Measurements from ENCODE around the gene FTO. TPM values are rescaled to one million over a fixed set of nuclear protein-coding genes. Genes with fewer than 3 reads are reported as not detected.

FTO gene
- total RNA-seq, 1 experiment from 2014 or later = 57.4 TPM

GRCh38 chr16:53787423-53787822, 83.5 kb downstream of the FTO start:
- Mint-ChIP-seq H3K4me1 (no peaks in the 10 kb centered on the region), H3K27ac (no peak overlapping the region), H3K9me3 (no peaks in the 10 kb centered on the region), H3K36me3 (no peaks in the 10 kb centered on the region), H3K27me3 (ENCODE audit: low read depth) (no peaks in the 10 kb centered on the region), H3K4me3 (no peak overlapping the region)
- ATAC-seq (no peak), DNase-seq (ENCODE audit: low spot score) (no peak)
- TF ChIP-seq, protein P1, sequence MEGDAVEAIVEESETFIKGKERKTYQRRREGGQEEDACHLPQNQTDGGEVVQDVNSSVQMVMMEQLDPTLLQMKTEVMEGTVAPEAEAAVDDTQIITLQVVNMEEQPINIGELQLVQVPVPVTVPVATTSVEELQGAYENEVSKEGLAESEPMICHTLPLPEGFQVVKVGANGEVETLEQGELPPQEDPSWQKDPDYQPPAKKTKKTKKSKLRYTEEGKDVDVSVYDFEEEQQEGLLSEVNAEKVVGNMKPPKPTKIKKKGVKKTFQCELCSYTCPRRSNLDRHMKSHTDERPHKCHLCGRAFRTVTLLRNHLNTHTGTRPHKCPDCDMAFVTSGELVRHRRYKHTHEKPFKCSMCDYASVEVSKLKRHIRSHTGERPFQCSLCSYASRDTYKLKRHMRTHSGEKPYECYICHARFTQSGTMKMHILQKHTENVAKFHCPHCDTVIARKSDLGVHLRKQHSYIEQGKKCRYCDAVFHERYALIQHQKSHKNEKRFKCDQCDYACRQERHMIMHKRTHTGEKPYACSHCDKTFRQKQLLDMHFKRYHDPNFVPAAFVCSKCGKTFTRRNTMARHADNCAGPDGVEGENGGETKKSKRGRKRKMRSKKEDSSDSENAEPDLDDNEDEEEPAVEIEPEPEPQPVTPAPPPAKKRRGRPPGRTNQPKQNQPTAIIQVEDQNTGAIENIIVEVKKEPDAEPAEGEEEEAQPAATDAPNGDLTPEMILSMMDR (IDR thresholded peaks at IDR 0.05) = no peak
- ChIA-PET POLR2A (no interaction called here), CTCF (no interaction called here)

DNA sequence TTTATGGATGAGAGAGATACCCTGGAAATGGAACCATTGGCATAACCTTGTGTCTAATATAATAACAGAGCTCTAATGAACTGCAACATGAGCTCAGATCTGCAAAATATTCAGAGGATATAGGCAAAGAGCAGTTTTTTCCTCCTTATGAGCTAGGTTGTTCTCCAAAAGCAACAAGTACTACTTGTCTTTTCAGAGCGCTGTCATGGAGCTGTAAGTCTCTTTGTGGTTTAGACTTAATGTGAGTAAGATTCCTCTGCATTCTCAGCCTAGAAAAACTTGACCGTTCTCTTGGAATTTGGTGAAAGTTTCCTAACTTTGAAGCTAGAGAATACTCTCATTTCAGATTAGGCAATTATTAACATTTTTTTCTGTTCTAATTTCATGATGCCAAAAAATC, 85.2 kb downstream of the FTO start:
- Mint-ChIP-seq H3K4me1 (peaks cover 5% of the 10 kb centered on the region), H3K27me3 (ENCODE audit: low read depth) (no peaks in the 10 kb centered on the region), H3K4me3 (no peak overlapping the region), H3K9me3 (no peaks in the 10 kb centered on the region), H3K27ac (no peak overlapping the region), H3K36me3 (no peaks in the 10 kb centered on the region)
- no peak for TF ChIP-seq USF1 (CRISPR knock-in tag; IDR thresholded peaks at IDR 0.05)
- TF ChIP-seq, protein P2, sequence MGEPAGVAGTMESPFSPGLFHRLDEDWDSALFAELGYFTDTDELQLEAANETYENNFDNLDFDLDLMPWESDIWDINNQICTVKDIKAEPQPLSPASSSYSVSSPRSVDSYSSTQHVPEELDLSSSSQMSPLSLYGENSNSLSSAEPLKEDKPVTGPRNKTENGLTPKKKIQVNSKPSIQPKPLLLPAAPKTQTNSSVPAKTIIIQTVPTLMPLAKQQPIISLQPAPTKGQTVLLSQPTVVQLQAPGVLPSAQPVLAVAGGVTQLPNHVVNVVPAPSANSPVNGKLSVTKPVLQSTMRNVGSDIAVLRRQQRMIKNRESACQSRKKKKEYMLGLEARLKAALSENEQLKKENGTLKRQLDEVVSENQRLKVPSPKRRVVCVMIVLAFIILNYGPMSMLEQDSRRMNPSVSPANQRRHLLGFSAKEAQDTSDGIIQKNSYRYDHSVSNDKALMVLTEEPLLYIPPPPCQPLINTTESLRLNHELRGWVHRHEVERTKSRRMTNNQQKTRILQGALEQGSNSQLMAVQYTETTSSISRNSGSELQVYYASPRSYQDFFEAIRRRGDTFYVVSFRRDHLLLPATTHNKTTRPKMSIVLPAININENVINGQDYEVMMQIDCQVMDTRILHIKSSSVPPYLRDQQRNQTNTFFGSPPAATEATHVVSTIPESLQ (CRISPR knock-in tag; IDR thresholded peaks at IDR 0.05) = no peak
- TF ChIP-seq ZNF532 (CRISPR knock-in tag; IDR thresholded peaks at IDR 0.05; ENCODE audit: borderline replicate concordance) = no peak
- TF ChIP-seq, protein P3, sequence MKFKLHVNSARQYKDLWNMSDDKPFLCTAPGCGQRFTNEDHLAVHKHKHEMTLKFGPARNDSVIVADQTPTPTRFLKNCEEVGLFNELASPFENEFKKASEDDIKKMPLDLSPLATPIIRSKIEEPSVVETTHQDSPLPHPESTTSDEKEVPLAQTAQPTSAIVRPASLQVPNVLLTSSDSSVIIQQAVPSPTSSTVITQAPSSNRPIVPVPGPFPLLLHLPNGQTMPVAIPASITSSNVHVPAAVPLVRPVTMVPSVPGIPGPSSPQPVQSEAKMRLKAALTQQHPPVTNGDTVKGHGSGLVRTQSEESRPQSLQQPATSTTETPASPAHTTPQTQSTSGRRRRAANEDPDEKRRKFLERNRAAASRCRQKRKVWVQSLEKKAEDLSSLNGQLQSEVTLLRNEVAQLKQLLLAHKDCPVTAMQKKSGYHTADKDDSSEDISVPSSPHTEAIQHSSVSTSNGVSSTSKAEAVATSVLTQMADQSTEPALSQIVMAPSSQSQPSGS (CRISPR knock-in tag; IDR thresholded peaks at IDR 0.05; ENCODE audit: borderline replicate concordance, low read depth) = no peak
- TF ChIP-seq, protein P4, sequence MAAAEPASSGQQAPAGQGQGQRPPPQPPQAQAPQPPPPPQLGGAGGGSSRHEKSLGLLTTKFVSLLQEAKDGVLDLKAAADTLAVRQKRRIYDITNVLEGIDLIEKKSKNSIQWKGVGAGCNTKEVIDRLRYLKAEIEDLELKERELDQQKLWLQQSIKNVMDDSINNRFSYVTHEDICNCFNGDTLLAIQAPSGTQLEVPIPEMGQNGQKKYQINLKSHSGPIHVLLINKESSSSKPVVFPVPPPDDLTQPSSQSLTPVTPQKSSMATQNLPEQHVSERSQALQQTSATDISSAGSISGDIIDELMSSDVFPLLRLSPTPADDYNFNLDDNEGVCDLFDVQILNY (CRISPR knock-in tag; IDR thresholded peaks at IDR 0.05) = no peak
- no peak for TF ChIP-seq NR3C1 (CRISPR knock-in tag; conservative IDR thresholded peaks at IDR 0.05; ENCODE audit: low read depth)
- TF ChIP-seq, protein P5, sequence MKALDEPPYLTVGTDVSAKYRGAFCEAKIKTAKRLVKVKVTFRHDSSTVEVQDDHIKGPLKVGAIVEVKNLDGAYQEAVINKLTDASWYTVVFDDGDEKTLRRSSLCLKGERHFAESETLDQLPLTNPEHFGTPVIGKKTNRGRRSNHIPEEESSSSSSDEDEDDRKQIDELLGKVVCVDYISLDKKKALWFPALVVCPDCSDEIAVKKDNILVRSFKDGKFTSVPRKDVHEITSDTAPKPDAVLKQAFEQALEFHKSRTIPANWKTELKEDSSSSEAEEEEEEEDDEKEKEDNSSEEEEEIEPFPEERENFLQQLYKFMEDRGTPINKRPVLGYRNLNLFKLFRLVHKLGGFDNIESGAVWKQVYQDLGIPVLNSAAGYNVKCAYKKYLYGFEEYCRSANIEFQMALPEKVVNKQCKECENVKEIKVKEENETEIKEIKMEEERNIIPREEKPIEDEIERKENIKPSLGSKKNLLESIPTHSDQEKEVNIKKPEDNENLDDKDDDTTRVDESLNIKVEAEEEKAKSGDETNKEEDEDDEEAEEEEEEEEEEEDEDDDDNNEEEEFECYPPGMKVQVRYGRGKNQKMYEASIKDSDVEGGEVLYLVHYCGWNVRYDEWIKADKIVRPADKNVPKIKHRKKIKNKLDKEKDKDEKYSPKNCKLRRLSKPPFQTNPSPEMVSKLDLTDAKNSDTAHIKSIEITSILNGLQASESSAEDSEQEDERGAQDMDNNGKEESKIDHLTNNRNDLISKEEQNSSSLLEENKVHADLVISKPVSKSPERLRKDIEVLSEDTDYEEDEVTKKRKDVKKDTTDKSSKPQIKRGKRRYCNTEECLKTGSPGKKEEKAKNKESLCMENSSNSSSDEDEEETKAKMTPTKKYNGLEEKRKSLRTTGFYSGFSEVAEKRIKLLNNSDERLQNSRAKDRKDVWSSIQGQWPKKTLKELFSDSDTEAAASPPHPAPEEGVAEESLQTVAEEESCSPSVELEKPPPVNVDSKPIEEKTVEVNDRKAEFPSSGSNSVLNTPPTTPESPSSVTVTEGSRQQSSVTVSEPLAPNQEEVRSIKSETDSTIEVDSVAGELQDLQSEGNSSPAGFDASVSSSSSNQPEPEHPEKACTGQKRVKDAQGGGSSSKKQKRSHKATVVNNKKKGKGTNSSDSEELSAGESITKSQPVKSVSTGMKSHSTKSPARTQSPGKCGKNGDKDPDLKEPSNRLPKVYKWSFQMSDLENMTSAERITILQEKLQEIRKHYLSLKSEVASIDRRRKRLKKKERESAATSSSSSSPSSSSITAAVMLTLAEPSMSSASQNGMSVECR (CRISPR knock-in tag; IDR thresholded peaks at IDR 0.05; ENCODE audit: borderline replicate concordance) = no peak
- DNase-seq (ENCODE audit: low spot score) (no peak), ATAC-seq (no peak)
- CTCF ChIA-PET = no interaction called here
- POLR2A ChIA-PET = no interaction called here
